ENCODE data around the gene ASTN2. TPM values are rescaled to one million over a fixed set of nuclear protein-coding genes. Genes with fewer than 3 reads are reported as not detected.

The ASTN2 gene
- total and polyA plus RNA-seq, 9 donors = 1.8 to 6.4 (median 3.2) TPM

DNA sequence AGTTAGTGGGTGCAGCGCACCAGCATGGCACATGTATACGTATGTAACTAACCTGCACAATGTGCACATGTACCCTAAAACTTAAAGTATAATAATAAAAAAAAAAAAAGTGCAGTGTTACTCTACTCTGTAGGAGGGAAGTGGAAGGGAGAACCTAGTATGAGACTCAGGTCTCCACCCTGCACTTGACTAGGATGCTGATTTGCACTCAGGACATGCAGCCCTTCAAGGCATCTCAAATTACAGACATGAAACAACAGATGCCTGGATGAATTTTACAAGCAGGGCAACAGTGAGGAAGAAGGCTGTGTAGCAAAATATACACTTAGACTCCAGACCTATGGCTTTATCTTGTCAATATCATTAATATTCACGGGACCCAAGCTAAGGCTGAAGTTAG lies 711.2 kb downstream of the ASTN2 start:
- Histone ChIP-seq H3K4me3 (no peak overlapping the region), H3K9me3 (no peaks in the 10 kb centered on the region), H3K4me1 (ENCODE audit: insufficient read depth) (no peaks in the 10 kb centered on the region), H3K27me3 (no peaks in the 10 kb centered on the region), H3K36me3 (no peaks in the 10 kb centered on the region), H3K27ac (no peak overlapping the region)
- no peak for DNase-seq
- TF ChIP-seq, protein P1, sequence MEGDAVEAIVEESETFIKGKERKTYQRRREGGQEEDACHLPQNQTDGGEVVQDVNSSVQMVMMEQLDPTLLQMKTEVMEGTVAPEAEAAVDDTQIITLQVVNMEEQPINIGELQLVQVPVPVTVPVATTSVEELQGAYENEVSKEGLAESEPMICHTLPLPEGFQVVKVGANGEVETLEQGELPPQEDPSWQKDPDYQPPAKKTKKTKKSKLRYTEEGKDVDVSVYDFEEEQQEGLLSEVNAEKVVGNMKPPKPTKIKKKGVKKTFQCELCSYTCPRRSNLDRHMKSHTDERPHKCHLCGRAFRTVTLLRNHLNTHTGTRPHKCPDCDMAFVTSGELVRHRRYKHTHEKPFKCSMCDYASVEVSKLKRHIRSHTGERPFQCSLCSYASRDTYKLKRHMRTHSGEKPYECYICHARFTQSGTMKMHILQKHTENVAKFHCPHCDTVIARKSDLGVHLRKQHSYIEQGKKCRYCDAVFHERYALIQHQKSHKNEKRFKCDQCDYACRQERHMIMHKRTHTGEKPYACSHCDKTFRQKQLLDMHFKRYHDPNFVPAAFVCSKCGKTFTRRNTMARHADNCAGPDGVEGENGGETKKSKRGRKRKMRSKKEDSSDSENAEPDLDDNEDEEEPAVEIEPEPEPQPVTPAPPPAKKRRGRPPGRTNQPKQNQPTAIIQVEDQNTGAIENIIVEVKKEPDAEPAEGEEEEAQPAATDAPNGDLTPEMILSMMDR (IDR thresholded peaks at IDR 0.05) = no peak
- TF ChIP-seq EP300 (IDR thresholded peaks at IDR 0.05) = no peak
- no peak for TF ChIP-seq POLR2A (IDR thresholded peaks at IDR 0.05)
- intact Hi-C loops (cut with DNase I) = no loop called here
- 97 to 99% (median 98%) methylated on average over 3 of the region's 3 CpGs for WGBS, 3 donors

- no peak overlapping the region for H3K4me3 ChIP-seq
- no peaks in the 10 kb centered on the region for H3K27me3 ChIP-seq
- no peak for TF ChIP-seq EP300 (IDR thresholded peaks at IDR 0.05)
- TF ChIP-seq, protein P1 (IDR thresholded peaks at IDR 0.05) = no peak
- TF ChIP-seq POLR2A (IDR thresholded peaks at IDR 0.05) = no peak
- peaks cover 5% of the 10 kb centered on the region for H3K36me3 ChIP-seq
- 83 to 89% (median 87%) methylated on average over 2 of the region's 2 CpGs for WGBS, 3 donors
- intact Hi-C loops (cut with DNase I) = no loop called here
- H3K9me3 ChIP-seq = no peaks in the 10 kb centered on the region
- no peak for DNase-seq
- no peaks in the 10 kb centered on the region for H3K4me1 ChIP-seq (ENCODE audit: insufficient read depth)
- no peak overlapping the region for H3K27ac ChIP-seq
Observed at GRCh38 chr9:116701940-116702642, 712.8 kb downstream of the ASTN2 start.

- no peak overlapping the region for H3K4me3 ChIP-seq
- no peaks in the 10 kb centered on the region for H3K4me1 ChIP-seq (ENCODE audit: insufficient read depth)
- no peak for DNase-seq
- intact Hi-C loops (cut with DNase I) = no loop called here
- H3K36me3 ChIP-seq = peaks cover 5% of the 10 kb centered on the region
- TF ChIP-seq POLR2A (IDR thresholded peaks at IDR 0.05) = no peak
- TF ChIP-seq EP300 (IDR thresholded peaks at IDR 0.05) = no peak
- TF ChIP-seq, protein P1 (IDR thresholded peaks at IDR 0.05) = no peak
- H3K9me3 ChIP-seq = no peaks in the 10 kb centered on the region
- H3K27ac ChIP-seq = no peak overlapping the region
- H3K27me3 ChIP-seq = no peaks in the 10 kb centered on the region
- 53 to 75% (median 56%) methylated on average over 2 of the region's 2 CpGs for WGBS, 3 donors
Observed at GRCh38 chr9:116700882-116701865, 713.7 kb downstream of the ASTN2 start.

DNA sequence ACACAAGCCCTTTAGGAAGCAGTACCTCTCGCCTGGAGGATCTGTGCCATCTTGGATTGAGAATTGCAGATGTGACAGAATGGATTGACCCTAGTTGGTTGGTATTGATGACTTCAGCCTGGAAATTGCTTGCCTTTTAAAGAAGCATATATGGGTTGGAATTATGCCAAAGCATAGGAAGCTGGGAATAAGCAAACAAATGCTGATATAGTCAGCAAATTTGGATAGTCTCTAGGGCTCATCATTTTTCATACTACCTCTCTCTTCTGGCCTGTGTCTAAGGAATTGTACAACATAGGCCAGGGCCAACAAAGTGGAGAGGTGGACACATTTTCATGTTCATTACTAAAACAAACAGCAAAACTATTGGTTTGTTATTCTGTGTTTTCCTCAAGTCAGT lies 714.6 kb downstream of the ASTN2 start:
- H3K27me3 ChIP-seq = no peaks in the 10 kb centered on the region
- H3K27ac ChIP-seq = no peak overlapping the region
- H3K4me1 ChIP-seq (ENCODE audit: insufficient read depth) = no peaks in the 10 kb centered on the region
- H3K36me3 ChIP-seq = peaks cover 5% of the 10 kb centered on the region
- no peaks in the 10 kb centered on the region for H3K9me3 ChIP-seq
- no peak overlapping the region for H3K4me3 ChIP-seq
- DNase-seq = no peak
- TF ChIP-seq, protein P1 (IDR thresholded peaks at IDR 0.05) = no peak
- TF ChIP-seq POLR2A (IDR thresholded peaks at IDR 0.05) (no peak), EP300 (IDR thresholded peaks at IDR 0.05) (no peak)
- 99 to 100% (median 100%) methylated on average over 1 of the region's 1 CpG for WGBS, 3 donors
- intact Hi-C loops (cut with DNase I) = no loop called here
